AG08395 (cell line): Measurements from ENCODE around the gene CRTC1.
"Not testable (repeated sequence)": the region's sequence is repeated elsewhere in the genome, so short reads cannot be mapped to it uniquely, and the experiment has no call there.

Experiments
- DNase-seq: peaks from one replicate; pipeline ENCODE4 v3.0.0; 2012; ENCODE audit warnings: mixed read lengths, low spot score

CRTC1 gene

DNA sequence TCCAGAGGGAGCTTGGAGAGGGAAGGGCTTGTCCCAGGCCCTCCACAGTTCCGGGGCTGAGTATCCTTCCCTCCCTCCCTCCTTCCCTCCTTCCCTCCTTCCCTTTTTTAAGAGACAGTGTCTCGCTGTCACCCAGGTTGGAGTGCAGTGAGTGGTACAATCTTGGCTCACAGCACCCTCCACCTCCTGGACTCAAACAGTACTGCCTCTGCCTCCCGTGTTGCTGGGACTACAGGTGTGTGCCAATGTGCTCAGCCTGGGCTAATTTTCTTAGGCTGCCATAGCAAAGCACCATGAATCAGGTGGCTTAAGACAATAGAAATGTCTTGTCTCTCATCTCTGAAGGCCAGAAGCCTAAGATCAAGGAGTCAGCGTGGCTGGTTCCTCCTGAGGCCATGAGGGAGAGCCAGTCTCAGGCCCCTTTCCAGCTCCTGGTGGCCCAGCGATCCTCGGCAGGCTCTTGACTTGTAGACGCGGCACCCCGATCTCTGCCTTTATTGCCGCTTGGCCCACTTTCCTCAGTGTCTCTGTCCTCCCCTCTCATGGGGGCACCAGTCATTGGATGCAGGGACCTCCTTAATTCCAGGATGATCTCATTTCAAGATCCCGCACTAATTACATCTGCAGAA lies 47.5 kb downstream of the CRTC1 start:
- no peak for DNase-seq

DNA sequence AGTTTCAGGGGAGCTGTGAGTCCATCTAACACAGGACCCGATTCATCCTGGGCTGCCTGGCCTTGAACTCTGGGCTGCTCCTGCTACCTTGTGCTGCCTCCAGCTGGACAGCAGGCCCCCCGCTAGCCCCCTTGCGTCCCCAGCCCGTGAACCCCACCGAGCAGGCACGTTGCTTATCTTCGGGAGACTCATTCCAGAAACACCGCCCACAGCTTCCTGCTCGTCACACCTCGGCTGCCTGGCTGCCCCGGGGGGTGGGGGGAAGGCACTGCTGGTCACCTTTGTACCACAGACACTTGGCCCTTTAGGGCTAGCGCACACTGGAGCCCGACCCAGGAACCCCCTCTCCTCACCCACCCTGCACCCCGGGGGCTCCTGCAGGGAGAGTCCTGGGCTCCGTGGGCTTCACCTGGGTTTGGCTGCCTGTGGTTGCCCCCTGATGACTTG lies 48.1 kb downstream of the CRTC1 start:
- no peak for DNase-seq

DNA sequence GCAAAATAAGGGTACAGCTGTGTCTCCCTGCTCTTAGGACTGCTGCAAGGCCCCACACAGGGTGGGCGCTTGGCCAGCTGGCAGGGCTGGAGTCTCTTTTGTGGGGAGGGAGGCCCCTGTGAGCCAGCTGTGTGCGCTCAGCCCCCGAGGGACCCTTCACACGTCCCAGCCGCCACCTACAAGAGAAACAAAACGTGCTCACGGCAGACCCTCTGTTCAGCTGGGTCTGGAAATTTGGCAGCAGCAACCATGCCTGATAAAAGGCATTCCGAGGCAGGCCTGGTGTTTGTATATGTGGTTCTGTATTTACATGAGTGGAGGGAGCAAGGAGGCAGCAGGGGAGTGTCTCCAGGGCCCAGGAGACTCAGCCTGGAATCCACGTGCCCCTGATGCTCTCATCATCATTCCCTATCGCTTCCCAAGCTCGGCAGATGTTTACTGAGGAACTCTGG lies 49.7 kb downstream of the CRTC1 start:
- DNase-seq, result no peak

DNA sequence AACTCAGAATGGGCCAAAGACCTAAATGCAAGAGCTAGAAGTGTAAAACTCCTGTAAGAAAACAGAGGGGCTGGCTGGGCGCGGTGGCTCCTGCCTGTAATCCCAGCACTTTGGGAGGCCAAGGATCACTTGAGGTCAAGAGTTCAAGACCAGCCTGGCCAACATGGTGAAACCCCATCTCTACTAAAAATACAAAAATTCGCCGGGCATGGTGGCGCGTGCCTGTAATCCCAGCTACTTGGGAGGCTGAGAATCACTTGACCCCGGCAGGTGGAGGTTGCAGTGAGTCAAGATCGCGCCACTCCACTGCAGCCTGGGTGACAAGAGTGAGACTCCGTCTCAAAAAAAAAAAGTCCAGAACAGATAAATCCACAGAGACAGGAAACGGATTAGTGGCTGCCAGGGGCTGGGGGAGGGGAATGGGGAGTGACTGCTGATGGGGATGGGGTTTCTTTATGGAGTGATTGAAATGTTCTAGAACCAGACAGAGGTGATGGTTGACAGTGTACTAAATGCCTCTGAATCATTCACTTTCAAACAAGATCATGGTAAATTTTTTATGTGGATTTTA lies 50.4 kb downstream of the CRTC1 start:
- DNase-seq, result not testable (repeated sequence)

DNA sequence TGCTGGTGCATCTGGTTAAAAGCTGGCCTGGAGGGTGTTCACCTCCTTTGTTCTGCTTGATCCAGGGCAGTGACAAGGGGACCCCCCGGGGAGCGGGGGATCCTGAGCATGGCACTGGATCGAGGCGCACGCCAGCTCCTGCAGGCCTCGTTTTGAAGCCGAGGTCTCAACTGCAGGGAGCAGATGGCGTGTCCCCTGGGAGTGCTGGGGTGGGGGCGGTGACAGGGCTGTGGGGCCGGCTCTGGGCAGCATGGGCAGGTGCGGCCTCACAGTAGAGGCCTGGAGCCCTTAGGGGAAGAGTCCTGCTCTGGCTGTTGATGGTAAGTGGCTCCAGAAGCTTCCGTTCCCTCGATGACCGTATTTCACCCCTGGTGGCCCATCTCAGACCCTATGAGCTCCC lies 51.8 kb downstream of the CRTC1 start:
- DNase-seq, result no peak

DNA sequence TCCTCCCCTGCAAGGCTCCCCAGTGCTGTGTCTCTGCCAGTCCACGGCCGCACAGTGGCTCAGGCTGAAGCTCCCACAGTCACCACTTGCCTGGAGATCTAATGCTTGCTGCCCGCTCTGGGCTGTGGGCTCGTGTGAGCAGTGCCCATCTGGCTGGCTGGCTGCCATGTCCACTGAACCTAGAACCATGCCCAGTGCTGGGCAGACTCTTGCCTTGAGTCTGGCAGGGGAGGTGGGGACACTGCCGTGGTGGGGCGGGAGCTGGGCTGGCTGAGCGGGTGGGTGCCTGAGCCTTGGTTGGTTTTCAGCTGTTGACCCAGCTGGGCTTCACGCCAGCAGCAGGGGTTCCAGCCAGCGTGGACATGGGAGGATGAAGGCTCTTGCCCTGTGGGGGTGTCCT lies 52.3 kb downstream of the CRTC1 start:
- DNase-seq, result no peak

DNA sequence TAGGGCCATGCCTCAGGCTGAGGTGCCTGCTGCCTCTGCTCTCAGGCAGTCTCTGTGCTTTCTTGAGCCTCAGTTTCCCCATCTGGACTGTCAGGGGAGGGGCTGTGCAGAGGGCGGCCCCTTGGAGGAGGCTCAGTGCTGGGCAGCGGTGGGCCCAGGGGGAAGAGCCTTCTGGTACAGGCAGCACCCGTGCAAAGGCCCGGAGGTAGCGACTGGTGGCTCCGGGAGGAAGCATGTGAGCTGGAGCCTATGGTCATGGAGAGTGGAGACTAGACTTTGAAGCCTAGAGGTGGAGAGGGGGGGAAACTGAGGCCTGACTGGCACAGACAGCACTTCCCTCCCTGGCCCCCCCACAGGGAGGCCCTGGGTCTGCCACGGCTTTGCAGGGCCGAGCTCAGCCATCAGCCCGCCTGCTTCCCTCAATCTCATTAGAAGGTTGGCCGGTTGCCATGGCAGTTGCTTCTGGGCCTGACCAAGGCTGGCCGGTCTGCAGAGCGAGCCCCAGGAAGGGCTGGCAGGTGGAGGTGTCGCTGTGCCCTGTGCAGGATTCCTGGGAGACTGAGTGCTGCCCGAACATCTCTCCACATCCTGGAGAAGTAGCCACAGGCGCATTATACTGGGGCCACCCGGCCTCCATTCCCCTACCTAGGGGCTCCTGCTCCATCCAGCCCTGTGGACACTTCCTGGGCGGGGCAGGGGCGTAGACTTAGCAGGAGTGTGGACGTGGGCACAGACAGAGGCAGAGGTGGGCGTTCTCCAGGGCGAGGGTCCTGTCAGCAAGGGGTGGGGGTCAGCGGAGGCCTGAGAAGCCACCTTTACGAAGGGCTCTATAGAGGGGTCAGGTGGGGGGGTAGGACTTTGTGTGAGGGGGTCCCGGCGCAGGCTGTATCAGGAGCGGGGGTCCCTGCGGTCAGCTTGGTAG lies 53.2 kb downstream of the CRTC1 start:
- no peak for DNase-seq

DNA sequence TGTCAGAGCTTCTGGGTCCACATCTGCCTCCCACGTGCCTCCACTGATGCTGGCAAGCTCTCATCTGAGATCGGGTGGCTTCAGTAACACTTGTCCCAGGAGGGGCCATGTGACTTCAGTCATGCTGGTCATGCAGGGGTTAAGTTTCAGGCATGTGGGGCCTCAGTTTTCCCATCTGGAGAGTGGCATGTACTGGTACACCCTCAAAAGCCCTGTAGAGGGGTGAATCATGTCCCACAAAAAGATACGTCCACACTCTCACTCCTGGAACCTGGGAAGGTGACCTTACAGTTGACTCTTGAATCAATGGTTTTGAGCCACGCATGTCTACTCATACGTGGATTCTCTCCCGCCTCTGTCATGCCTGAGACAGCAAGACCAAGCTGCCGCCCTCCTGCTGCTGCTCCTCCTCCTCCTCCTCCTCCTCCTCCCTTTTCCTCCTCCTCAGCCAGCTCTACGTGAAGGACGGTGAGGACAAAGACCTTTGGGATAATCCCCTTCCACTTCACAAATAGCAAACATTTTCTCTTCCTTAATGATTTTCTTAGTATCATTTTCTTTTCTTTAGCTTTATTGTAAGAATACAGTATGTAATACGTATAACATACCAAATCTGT lies 54.0 kb downstream of the CRTC1 start:
- DNase-seq, result no peak

DNA sequence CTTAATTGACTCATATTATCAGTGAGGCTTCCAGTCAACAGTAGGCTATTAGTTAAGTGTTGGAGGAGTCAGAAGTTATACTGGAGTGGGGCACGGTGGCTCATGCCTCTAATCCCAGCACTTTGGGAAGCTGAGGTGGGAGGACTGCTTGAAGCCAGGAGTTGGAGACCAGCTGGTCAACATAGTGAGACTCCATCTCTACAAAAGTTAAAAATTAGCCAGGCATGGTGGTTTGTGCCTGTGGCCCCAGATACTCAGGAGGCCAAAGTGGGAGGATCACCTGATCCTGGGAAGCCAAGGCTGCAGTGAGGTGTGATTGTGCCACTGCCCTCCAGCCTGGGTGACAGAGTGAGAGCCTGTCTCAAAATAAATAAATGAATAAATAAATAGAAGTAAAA lies 54.5 kb downstream of the CRTC1 start:
- DNase-seq, result no peak

DNA sequence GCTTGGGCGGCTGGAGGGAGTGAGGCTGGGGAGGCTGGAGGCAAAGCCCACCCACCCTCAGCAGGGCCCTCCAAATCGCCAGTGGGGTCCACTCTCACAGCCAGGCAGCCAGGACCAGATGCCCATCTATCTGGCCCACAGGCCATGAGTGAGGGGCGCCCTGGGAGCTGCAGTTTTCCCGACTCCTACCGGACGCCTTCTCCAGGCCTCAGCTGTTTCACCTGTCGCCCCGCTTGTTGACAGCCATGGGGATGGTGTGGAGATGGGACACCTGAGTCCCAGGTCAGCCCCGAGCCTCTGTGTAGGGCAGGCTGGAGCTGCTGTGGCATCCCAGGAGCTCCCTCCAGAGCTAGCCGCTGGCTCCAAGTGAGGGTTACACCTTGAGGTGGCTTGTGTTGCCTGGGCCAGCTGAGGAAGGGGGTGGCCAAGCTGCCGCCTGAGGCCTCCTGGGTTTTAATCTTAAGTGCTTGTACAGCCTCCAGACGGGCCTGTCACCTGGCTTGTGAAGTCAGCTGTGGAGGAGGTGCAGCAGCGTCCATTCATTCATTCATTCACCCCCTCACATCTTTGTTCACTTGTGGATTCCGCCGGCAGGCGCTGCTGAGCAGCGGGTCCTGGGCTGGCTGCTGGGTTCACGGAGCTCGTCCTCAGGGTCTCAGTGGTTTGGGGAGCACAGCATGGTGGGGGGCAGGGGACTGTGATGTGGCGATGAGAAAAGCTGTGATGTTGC lies 55.6 kb downstream of the CRTC1 start:
- DNase-seq, result no peak

DNA sequence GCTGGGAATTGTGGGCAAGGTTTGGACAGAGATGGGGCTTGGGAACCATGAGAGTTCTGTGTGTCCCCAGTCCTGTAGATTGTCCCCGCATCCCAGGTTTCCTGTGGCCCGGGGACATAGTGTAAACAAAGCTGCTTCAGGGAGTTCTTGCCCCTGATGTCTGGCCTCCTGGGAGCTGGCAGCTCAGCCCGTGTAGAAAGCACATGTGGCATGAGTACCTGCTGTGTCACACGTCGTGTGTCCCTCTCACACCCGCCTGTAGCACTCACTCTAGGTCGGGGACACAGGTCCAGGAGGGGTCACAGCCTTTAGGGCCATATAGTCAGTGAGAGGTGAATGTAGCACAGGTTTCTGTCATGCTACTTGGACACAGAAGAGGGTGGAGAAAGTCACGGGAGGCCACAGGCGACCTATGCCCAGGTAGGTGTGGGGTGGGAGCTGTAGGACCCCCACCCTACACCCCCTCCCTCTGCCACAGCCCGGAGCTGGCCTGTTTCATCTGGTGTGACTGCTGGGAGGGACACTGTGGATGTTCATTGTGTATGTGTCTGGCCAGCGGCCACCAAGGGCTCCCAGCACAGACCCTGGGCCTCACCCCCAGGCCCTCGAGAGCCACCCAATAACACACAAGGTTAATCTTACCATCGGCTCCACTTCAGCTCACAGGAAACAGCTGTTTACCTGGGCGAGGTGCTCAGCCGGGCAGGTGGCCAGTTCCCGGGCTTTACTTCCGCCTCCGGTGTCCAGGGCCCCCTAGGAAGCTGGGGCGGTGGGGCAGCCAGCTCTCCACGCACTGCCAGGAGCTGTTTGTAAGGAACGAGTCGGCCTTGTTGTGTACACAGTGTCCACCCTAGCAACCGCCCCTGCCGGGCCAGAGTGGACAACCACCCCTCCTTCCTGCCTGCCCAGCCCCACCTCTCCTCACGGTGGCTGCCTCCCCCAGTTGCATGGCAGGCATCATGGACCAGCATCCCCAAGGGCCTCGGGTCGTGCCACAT lies 57.9 kb downstream of the CRTC1 start:
- DNase-seq, result no peak

DNA sequence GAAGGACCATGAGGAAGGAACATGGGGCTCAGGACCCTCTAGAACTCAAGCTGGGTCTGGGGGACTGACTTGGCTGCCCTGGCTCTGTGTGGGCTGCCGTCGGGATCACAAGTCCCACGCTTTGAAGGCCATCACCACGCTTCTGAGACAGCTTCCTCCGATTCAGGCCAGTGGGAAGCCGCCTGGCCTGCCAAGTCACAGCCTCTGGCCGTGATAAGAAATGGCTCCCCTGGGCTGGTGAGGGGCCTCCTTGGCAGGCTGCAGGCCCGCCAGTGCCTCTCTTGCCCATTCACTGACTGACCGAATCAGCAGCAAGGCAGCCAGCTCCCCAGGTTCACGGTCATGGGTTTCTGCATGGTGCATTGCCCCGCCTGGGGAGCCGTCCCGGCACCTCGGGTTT lies 58.8 kb downstream of the CRTC1 start:
- DNase-seq, result no peak

DNA sequence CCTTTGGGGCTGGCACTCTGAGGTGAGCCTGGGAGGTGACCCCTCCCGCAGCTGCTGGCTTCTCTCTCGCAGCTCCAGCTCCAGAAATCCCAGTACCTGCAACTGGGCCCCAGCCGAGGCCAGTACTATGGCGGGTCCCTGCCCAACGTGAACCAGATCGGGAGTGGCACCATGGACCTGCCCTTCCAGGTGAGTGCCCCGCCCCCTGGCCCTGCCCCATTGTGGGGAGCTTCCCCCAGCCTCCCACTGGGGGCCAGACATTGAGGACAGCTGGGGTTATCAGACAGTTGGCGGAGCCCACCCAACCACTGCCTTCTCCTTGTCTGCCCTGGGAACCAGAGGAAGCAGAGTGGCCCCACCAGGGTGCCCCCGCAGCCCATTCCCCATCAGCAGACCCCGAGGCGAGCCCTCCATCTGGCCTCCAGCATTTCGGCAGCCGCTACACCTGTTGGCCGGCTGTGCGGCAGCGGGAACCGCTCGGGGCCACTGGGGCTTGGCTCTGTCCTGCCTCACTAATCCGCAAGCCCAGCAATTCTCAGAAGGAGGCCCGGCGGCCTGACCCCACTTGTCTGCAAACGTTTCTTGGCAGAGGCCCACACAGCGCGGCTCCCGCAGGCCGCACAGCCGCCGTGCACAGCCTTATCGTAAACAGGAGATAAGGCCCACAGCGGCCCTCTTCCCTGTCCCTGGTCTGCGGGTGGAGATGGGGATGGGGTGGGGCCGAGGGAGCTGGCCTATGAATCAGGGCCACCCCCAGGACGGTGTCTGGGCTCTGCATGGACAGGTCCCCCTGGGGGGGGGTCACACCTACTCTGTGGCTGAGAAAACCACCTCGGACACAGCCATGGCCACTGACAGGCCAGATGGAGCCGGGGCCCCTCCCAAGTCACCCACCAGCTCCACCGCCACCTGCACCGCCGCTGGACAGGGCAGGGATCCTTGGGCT lies 59.6 kb downstream of the CRTC1 start:
- no peak for DNase-seq

DNA sequence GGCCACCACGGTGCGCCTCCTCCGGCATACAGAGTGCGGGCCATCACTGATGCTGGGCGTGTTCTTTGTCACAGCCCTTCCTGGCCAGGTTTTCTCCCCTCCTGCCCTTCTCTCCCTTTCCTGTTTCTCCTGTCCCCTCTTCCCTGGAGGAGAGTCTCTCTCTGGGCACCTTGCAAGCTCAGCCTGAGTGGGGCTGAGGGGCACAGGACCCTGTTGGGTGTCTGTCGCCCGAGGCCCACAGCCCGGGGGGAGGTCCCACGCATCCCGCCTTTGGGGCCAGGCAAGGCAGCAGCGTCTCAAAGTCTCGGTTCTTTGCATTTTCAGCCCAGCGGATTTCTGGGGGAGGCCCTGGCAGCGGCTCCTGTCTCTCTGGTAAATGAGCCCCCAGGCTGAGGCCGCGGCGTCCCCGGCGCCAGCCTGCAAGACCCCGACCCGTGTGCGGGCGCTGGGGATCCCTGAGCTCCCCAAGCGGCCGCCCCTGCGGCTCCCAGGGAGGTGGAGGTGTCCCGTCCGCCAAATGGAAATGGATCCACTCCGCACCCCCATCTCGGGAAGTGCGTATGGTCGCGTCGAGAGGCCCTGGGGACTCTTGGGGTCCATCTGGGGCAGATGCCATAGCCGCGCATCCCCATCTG lies 60.4 kb downstream of the CRTC1 start:
- no peak for DNase-seq

DNA sequence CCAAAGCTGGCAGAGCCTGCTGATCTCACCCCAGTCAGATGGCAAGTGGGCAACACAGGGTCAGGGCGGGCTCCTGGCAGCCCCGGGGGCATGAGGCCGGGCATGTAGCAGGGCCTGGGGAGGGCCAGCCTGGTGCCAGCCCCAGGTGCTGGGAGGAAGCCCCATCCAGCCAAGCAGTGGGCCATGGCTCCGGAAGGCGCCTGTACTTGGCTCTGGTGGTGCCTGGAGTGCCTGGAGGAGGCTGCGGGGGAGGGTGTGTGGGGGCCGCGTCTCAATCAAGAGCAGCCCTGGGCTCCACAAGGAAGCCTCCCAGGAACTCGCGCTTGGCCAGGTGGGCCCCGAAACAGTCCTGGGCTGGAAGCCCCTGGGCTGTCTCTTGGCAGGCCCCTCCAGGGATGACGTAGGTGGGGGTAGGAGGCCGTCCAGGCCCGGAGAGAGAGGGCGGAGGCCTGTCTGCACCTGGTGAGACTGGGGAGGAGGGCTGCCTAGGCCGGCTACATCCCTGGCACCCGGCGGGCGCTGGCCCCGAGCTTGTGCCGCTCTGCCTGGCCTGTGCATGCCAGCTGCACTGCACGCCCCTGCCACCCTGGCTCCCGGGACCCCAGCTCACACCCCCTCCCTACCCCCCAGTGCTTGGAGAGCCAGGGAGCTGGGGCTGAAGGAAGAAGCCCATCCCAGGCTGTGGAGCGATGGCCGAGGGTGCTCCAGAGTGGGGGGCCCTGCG lies 61.7 kb downstream of the CRTC1 start:
- no peak for DNase-seq

DNA sequence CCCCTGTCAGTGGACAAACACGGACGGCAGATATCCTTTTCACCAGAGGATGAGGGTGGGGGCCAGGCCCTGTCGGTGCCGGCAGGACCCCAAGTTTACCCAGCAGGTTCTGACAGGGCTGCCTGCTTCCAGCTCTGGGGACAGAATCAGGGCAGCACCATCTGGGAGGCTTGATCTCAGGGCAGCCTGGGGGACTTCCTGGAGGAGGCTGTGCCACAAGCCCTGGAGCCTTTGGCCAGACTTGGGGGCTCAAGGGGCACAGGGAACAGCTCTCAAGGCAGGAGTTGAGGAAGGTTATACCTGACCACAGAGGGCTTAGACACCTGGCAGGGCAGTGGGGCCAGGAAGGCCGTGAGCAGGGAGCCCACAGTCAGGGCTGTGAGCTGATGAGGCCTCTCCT lies 62.5 kb downstream of the CRTC1 start:
- DNase-seq, result no peak

DNA sequence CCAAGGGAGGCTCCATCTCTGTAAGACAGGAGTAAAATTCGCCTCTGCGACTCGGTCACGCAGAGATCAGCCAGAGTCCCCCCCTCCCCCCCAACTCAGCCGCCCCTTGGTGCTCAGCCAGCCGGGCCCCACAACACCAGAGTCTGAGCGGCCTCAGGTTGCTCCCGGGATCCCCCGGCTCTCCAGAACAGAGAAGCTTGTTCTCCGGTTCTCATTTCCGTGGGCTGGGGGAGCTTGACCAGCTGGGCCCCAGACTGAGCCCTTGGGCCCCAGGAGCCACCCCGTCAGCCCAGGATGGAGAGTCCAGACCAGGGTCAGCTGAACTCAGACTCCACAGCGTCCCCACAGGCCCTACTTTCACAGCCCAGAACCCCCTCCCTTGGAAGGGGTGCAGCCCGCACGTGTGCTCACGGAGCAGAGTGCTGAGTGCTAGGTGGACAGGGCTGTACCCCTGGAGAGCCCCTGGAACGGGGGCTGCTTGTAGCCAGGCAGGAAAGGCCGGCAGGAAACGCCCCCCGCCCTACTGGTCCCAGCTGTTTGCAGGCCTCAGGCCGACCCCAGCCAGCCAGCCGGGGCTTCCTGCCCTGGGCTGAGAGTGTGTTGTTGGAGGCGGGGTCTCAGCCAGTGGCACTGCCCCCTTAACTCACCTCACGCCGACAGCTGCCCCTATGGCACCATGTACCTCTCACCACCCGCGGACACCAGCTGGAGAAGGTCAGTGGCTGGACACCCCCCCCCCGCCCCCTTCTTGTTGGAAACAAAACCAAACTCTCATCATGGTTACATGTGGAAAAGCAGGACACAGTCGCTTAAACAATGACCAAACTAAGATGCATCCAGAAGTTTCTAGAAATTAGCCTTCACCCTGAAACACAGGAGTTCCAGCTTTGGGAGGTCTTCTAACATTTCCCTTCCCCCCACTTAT lies 63.2 kb downstream of the CRTC1 start:
- DNase-seq, result no peak
